AG04450 (cell line): Measurements from ENCODE around the gene EPB41L4B. TPM values are rescaled to one million over a fixed set of nuclear protein-coding genes. Genes with fewer than 3 reads are reported as not detected.

Experiments
- CTCF ChIA-PET: fragments of 300-600, 350-600 bp; formaldehyde crosslinking; extraction: SDS; loops from one replicate; lab custom pipeline; 2022; ENCODE audit warnings: antibody characterized with exemption, inconsistent platforms; lab: Charles Lee
- POLR2A ChIA-PET: fragments of 350-600 bp; formaldehyde crosslinking; extraction: SDS; loops from one replicate; lab custom pipeline; 2021; ENCODE audit warnings: antibody characterized with exemption, inconsistent platforms; lab: Yijun Ruan, JAX
- DNase-seq: peaks from one replicate; pipeline ENCODE4 v3.0.0-alpha.2; 2011; ENCODE audit warnings: low read depth, low spot score
- H3K27ac ChIP-seq: one replicate; pipeline ENCODE4 v1.5.1; 2012; ENCODE audit warnings: low read depth, low read length, control low read depth
- H3K27me3 ChIP-seq: one replicate; pipeline ENCODE4 v1.6.0; 2012; ENCODE audit warnings: low read length; ENCODE audit not compliant: control insufficient read depth, insufficient read depth
- H3K4me3 ChIP-seq: 2 replicates; pipeline ENCODE4 v1.5.1; 2011; ENCODE audit warnings: mild to moderate bottlenecking, low read depth, low read length, control low read depth
- H3K9me3 ChIP-seq: 2 replicates; pipeline ENCODE4 v1.5.1; 2012; ENCODE audit warnings: low read length; ENCODE audit not compliant: control insufficient read depth, insufficient read depth
- polyA plus RNA-seq: library from polyadenylated mRNA; depleted of rRNA; stranded (reverse); fragments of >200 nt; gene quantifications from 2 replicates; pipeline ENCODE4 v1.2.3, GENCODE V29; 2011
- TF ChIP-seq, protein P1 (sequence below): IDR thresholded peaks from 2 replicates; pipeline ENCODE4 v1.5.1; 2011; ENCODE audit warnings: low read depth, low read length, control low read depth, inconsistent platforms

The EPB41L4B gene
- polyA plus RNA-seq, 1 experiment: 1.5 TPM

DNA sequence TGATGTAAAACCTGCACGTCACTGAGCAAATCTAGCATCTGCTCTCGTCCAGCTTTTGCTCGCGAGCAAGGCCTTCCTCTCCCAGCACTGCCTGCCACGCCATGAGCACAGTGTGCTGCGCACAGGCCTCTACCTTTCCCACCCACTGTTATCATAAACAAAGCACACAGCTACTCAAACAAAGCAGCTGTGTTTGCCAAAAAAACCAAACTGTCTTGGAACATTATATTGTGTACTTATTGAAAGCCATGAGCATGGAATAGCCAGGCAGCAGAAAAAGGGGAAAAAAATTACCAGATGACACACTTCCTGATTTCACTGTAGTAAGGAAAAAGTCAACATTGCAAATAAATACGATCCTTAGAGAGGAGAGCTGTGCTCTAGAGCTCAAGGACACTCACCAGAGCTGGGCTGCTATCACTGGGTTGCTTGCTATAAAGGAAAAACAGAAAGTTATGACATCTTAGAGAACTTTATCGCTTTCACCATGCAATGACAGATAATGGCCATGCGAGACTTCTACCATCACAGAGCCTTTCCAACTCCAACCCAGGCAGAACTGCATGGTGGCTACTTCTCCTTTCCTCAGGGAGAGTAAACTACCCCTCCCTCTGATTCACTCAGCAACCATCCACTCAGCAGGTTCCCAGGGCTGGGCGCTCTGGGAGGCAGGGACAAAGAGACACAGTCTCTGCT is 69.6 kb downstream of the EPB41L4B start:
- CTCF ChIA-PET: interaction anchor here (0.6 to 1.0 kb wide), 3 partner anchors 17 to 297 kb away, joined by 3 to 4 read pairs (median 3); no protein-coding TSS in a partner anchor
- DNase-seq: no peak
- no peaks in the 10 kb centered on the region for H3K9me3 ChIP-seq
- H3K27me3 ChIP-seq: no peaks in the 10 kb centered on the region
- POLR2A ChIA-PET: no interaction called here
- TF ChIP-seq, protein P1, sequence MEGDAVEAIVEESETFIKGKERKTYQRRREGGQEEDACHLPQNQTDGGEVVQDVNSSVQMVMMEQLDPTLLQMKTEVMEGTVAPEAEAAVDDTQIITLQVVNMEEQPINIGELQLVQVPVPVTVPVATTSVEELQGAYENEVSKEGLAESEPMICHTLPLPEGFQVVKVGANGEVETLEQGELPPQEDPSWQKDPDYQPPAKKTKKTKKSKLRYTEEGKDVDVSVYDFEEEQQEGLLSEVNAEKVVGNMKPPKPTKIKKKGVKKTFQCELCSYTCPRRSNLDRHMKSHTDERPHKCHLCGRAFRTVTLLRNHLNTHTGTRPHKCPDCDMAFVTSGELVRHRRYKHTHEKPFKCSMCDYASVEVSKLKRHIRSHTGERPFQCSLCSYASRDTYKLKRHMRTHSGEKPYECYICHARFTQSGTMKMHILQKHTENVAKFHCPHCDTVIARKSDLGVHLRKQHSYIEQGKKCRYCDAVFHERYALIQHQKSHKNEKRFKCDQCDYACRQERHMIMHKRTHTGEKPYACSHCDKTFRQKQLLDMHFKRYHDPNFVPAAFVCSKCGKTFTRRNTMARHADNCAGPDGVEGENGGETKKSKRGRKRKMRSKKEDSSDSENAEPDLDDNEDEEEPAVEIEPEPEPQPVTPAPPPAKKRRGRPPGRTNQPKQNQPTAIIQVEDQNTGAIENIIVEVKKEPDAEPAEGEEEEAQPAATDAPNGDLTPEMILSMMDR: no peak
- no peak overlapping the region for H3K4me3 ChIP-seq
- peak overlapping the region; percentile 48 for H3K27ac ChIP-seq

DNA sequence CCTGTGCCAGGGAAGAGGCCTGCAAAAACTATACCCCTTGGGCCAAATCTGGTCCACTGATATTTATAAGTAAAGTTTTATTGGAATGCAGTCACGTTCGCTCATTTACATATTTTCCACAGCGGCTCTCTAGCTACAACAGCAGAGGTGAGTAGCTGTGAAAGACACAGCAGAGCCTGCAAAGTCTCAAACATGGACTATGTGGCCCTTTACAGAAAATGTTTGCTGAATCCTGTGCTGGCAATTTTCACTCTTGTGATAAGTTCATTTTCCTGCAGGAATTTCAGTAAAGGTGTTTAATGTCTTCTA is 70.1 kb downstream of the EPB41L4B start:
- H3K4me3 ChIP-seq: no peak overlapping the region
- TF ChIP-seq, protein P1: no peak
- POLR2A ChIA-PET: no interaction called here
- no peaks in the 10 kb centered on the region for H3K27me3 ChIP-seq
- H3K9me3 ChIP-seq: no peaks in the 10 kb centered on the region
- no peak for DNase-seq
- CTCF ChIA-PET: no interaction called here
- H3K27ac ChIP-seq: peak overlapping the region; percentile 48

DNA sequence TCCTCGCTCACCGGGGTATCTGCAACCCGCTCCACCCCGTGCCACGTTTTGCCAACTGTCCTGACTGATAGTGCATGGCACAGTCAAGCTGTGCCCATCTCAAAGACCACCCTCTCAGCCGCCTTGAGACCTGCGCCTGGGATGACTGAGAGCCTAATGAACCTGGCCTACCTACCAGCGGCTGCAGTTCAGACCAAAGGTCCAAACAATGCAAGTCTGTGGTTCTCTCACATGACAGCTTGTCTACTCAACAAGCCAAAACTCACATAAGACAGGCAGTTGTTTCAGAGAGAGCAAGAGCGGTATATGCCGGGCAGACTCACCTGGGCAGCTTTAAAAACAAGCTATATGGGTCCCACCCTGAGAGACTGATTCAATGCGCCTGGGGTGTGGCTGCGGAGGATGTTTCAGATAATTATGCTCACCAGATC is 70.5 kb downstream of the EPB41L4B start:
- Histone ChIP-seq H3K9me3 (no peaks in the 10 kb centered on the region), H3K27ac (no peak overlapping the region), H3K27me3 (no peaks in the 10 kb centered on the region), H3K4me3 (no peak overlapping the region)
- DNase-seq: no peak
- CTCF ChIA-PET: no interaction called here
- TF ChIP-seq, protein P1: no peak
- POLR2A ChIA-PET: no interaction called here

DNA sequence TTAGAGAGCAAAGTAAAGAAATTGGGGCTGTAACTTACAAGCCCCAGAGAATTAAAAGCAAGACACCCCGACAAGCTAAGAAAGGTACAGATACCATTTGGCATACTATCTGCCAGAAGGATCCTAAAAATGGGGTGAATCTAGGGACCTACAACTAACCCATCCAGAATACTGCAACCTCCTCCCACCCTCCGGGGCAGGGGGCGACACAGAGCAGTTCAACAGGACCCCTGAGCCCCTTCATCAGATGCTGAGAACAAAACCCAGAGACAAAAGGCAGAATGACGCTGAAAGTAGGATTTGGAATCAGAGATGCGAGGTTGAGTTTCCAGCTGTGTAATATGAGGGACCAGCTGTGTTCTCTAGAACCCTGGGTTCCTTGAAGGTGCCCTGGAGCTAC is 71.2 kb downstream of the EPB41L4B start:
- DNase-seq: no peak
- POLR2A ChIA-PET: interaction anchor here (0.6 to 0.7 kb wide), 2 partner anchors 206 to 221 kb away, joined by 4 read pairs; no protein-coding TSS in a partner anchor
- no peaks in the 10 kb centered on the region for H3K27me3 ChIP-seq
- CTCF ChIA-PET: interaction anchor here (0.6 to 0.7 kb wide), 3 partner anchors 137 to 296 kb away, joined by 3 to 6 read pairs (median 5); no protein-coding TSS in a partner anchor
- H3K9me3 ChIP-seq: no peaks in the 10 kb centered on the region
- no peak overlapping the region for H3K4me3 ChIP-seq
- no peak overlapping the region for H3K27ac ChIP-seq
- TF ChIP-seq, protein P1: no peak

DNA sequence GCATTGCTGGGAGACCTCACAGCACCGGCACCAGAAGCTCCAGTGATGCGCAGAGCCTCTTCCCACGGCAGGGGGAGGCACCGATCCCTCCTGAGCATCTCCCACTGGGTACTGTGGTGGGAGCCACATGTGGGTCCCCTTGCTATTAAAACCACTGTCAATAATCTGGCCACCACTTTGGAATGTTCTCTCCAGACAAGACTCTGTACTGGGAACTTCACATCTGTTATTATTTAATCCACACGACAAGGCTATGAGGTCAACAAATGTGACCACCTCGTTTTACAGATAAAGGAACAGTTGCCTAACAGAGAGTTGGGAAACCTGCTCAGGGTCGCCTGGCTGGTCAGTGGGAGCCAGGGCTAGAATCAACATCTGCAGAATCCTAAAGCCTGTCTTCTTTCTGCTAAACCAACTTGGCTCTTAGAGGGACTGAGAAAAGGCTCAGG is 72.7 kb downstream of the EPB41L4B start:
- H3K27me3 ChIP-seq: peaks cover 6% of the 10 kb centered on the region
- H3K4me3 ChIP-seq: no peak overlapping the region
- DNase-seq: no peak
- TF ChIP-seq, protein P1: no peak
- POLR2A ChIA-PET: no interaction called here
- H3K9me3 ChIP-seq: no peaks in the 10 kb centered on the region
- CTCF ChIA-PET: no interaction called here
- peak overlapping the region; percentile 21 for H3K27ac ChIP-seq
